ENCODE results near the gene TMEM63B. TPM values are rescaled to one million over a fixed set of nuclear protein-coding genes. Genes with fewer than 3 reads are reported as not detected.

TMEM63B gene
- total and polyA plus RNA-seq, 9 of the 15 experiments (the other 6 are each of a cell fraction or from before 2014, with no cell fraction given): 0.14 to 39.4 (median 14.4) TPM

GRCh38 chr6:44133003-44133931 lies 5.9 kb downstream of the TMEM63B start (continued):
- TF ChIP-seq, protein P1, sequence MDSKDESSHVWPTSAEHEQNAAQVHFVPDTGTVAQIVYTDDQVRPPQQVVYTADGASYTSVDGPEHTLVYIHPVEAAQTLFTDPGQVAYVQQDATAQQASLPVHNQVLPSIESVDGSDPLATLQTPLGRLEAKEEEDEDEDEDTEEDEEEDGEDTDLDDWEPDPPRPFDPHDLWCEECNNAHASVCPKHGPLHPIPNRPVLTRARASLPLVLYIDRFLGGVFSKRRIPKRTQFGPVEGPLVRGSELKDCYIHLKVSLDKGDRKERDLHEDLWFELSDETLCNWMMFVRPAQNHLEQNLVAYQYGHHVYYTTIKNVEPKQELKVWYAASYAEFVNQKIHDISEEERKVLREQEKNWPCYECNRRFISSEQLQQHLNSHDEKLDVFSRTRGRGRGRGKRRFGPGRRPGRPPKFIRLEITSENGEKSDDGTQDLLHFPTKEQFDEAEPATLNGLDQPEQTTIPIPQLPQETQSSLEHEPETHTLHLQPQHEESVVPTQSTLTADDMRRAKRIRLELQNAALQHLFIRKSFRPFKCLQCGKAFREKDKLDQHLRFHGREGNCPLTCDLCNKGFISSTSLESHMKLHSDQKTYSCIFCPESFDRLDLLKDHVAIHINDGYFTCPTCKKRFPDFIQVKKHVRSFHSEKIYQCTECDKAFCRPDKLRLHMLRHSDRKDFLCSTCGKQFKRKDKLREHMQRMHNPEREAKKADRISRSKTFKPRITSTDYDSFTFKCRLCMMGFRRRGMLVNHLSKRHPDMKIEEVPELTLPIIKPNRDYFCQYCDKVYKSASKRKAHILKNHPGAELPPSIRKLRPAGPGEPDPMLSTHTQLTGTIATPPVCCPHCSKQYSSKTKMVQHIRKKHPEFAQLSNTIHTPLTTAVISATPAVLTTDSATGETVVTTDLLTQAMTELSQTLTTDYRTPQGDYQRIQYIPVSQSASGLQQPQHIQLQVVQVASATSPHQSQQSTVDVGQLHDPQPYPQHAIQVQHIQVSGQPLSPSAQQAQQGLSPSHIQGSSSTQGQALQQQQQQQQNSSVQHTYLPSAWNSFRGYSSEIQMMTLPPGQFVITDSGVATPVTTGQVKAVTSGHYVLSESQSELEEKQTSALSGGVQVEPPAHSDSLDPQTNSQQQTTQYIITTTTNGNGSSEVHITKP (IDR thresholded peaks at IDR 0.05; ENCODE audit: partially characterized antibody): no peak
- no peak for TF ChIP-seq SP2 (IDR thresholded peaks at IDR 0.05; ENCODE audit: extremely low read depth, low read depth, low read length, poor library complexity, severe bottlenecking)
- no peak for TF ChIP-seq PRPF4 (IDR thresholded peaks at IDR 0.05; ENCODE audit: insufficient read depth, low read depth, low read length, poor library complexity, severe bottlenecking)
- 0 out of 2 replicates have a peak, but pooled peaks have one; percentile 33 for TF ChIP-seq MTA3 (IDR thresholded peaks at IDR 0.05; ENCODE audit: borderline replicate concordance)
- no peak for TF ChIP-seq HINFP (tag; conservative IDR thresholded peaks at IDR 0.05; ENCODE audit: low read depth)
- no peak for TF ChIP-seq CREB1 (IDR thresholded peaks at IDR 0.05)
- TF ChIP-seq CREB1 (CRISPR knock-in tag; IDR thresholded peaks at IDR 0.05): peak; percentile 54; the same call in 1 of the 2 replicates
- TF ChIP-seq CXXC5 (CRISPR knock-in tag; IDR thresholded peaks at IDR 0.05): peak; percentile 18; the same call in 1 of the 2 replicates
- TF ChIP-seq AFF1 (IDR thresholded peaks at IDR 0.05; ENCODE audit: low read depth in 1 of 2, partially characterized antibody in 2 of 2): peak in 1 of 2 experiments; percentile 96
- TF ChIP-seq TBP (optimal IDR thresholded peaks at IDR 0.05; ENCODE audit: low read depth, low read length): peak; percentile 26
- TF ChIP-seq, protein P2, sequence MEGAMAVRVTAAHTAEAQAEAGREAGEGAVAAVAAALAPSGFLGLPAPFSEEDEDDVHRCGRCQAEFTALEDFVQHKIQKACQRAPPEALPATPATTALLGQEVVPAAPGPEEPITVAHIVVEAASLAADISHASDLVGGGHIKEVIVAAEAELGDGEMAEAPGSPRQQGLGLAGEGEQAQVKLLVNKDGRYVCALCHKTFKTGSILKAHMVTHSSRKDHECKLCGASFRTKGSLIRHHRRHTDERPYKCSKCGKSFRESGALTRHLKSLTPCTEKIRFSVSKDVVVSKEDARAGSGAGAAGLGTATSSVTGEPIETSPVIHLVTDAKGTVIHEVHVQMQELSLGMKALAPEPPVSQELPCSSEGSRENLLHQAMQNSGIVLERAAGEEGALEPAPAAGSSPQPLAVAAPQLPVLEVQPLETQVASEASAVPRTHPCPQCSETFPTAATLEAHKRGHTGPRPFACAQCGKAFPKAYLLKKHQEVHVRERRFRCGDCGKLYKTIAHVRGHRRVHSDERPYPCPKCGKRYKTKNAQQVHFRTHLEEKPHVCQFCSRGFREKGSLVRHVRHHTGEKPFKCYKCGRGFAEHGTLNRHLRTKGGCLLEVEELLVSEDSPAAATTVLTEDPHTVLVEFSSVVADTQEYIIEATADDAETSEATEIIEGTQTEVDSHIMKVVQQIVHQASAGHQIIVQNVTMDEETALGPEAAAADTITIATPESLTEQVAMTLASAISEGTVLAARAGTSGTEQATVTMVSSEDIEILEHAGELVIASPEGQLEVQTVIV (CRISPR knock-in tag; IDR thresholded peaks at IDR 0.05; ENCODE audit: borderline replicate concordance): 0 out of 2 replicates have a peak, but pooled peaks have one; percentile 19
- peak; percentile 37 for TF ChIP-seq RBBP5 (IDR thresholded peaks at IDR 0.05; ENCODE audit: borderline replicate concordance, insufficient read depth, low read length, poor library complexity, severe bottlenecking)
